Stimulated activated CD8-positive, alpha-beta memory T cell treated with anti-CD3 and anti-CD28 coated beads, Interleukin-2, amount 100 ng/mL, for 1 hour (primary cell): ENCODE measurements around the gene SH3BP4.

ENCODE experiments used
- DNase-seq, 2 donors: peaks; one replicate each; pipeline ENCODE4 v3.0.0-alpha.2; 2020; ENCODE audit warnings: low read depth in 2 of 2

The SH3BP4 gene

GRCh38 chr2:234998404-234999211 is 46.8 kb downstream of the SH3BP4 start:
- DNase-seq = no peak

- no peak for DNase-seq
Observed at GRCh38 chr2:234999740-235000425, 48.1 kb downstream of the SH3BP4 start.

- DNase-seq = no peak
Observed at GRCh38 chr2:235000426-235001236, 48.8 kb downstream of the SH3BP4 start.

- DNase-seq = no peak
Observed at GRCh38 chr2:235001237-235002133, 49.7 kb downstream of the SH3BP4 start.

- DNase-seq = no peak
Observed at GRCh38 chr2:235002198-235003095, 50.6 kb downstream of the SH3BP4 start.

GRCh38 chr2:235003096-235003775 is 51.4 kb downstream of the SH3BP4 start:
- no peak for DNase-seq

GRCh38 chr2:235004329-235004903 is 52.6 kb downstream of the SH3BP4 start:
- no peak for DNase-seq

GRCh38 chr2:235005023-235005422 is 53.2 kb downstream of the SH3BP4 start:
- no peak for DNase-seq

- no peak for DNase-seq
Observed at GRCh38 chr2:235005603-235006259, 53.9 kb downstream of the SH3BP4 start.

- DNase-seq = no peak
Observed at GRCh38 chr2:235006461-235006860, 54.6 kb downstream of the SH3BP4 start.

- no peak for DNase-seq
Observed at GRCh38 chr2:235006986-235007385, 55.2 kb downstream of the SH3BP4 start.

GRCh38 chr2:235007664-235008457 is 56.0 kb downstream of the SH3BP4 start:
- no peak for DNase-seq

- DNase-seq = no peak
Observed at GRCh38 chr2:235008584-235009044, 56.8 kb downstream of the SH3BP4 start.

- DNase-seq = no peak
Observed at GRCh38 chr2:235009081-235009480, 57.3 kb downstream of the SH3BP4 start.

- no peak for DNase-seq
Observed at GRCh38 chr2:235010117-235010714, 58.4 kb downstream of the SH3BP4 start.

GRCh38 chr2:235011607-235011928 is 59.8 kb downstream of the SH3BP4 start:
- no peak for DNase-seq

GRCh38 chr2:235011929-235012631 is 60.3 kb downstream of the SH3BP4 start:
- no peak for DNase-seq
